RCC 7860 (cell line): ENCODE results near the gene MEAK7.
"Not testable (repeated sequence)": the region's sequence is repeated elsewhere in the genome, so short reads cannot be mapped to it uniquely, and the experiment has no call there.

Experiments used
- DNase-seq: peaks from one replicate; pipeline ENCODE4 v3.0.0-alpha.2; 2015; ENCODE audit warnings: low spot score
- FAIRE-seq: peaks from 2 replicates; lab custom pipeline; 2012; peaks lifted over from hg19 to GRCh38; lab: Jason Lieb, UNC

MEAK7 gene

GRCh38 chr16:84534815-84535214 lies 30.4 kb upstream of the MEAK7 start:
- DNase-seq (no peak), FAIRE-seq (no peak)

GRCh38 chr16:84532855-84533486 lies 28.5 kb upstream of the MEAK7 start:
- DNase-seq, result no peak

GRCh38 chr16:84532291-84532724 lies 27.8 kb upstream of the MEAK7 start:
- DNase-seq (peak; percentile 99), FAIRE-seq (peak; percentile 91)

More at GRCh38 chr16:84532855-84533486, 28.5 kb upstream of the MEAK7 start:
- FAIRE-seq, result no peak

GRCh38 chr16:84531671-84532111 lies 27.2 kb upstream of the MEAK7 start:
- FAIRE-seq (no peak), DNase-seq (peak; percentile 12)

- FAIRE-seq (no peak), DNase-seq (no peak)
Observed at GRCh38 chr16:84530590-84530989, 26.1 kb upstream of the MEAK7 start.

GRCh38 chr16:84529607-84530006 lies 25.1 kb upstream of the MEAK7 start:
- DNase-seq (no peak), FAIRE-seq (no peak)

- FAIRE-seq, result no peak
- DNase-seq, result no peak
Observed at GRCh38 chr16:84528322-84528721, 23.9 kb upstream of the MEAK7 start.

- DNase-seq (no peak), FAIRE-seq (no peak)
Observed at GRCh38 chr16:84527532-84528269, 23.2 kb upstream of the MEAK7 start.

- no peak for FAIRE-seq
- no peak for DNase-seq
Observed at GRCh38 chr16:84526794-84527531, 22.5 kb upstream of the MEAK7 start.

- FAIRE-seq, result not testable (repeated sequence)
Observed at GRCh38 chr16:84524941-84525581, 20.6 kb upstream of the MEAK7 start.

GRCh38 chr16:84524346-84524920 lies 20.0 kb upstream of the MEAK7 start:
- DNase-seq (no peak), FAIRE-seq (no peak)

More at GRCh38 chr16:84524941-84525581, 20.6 kb upstream of the MEAK7 start:
- not testable (repeated sequence) for DNase-seq

GRCh38 chr16:84521497-84521770 lies 17.0 kb upstream of the MEAK7 start:
- FAIRE-seq, result no peak

GRCh38 chr16:84520725-84521496 lies 16.5 kb upstream of the MEAK7 start:
- FAIRE-seq, result no peak
- no peak for DNase-seq

More at GRCh38 chr16:84521497-84521770, 17.0 kb upstream of the MEAK7 start:
- no peak for DNase-seq

GRCh38 chr16:84519855-84520254 lies 15.4 kb upstream of the MEAK7 start:
- DNase-seq (no peak), FAIRE-seq (no peak)

- DNase-seq (no peak), FAIRE-seq (no peak)
Observed at GRCh38 chr16:84518804-84519341, 14.4 kb upstream of the MEAK7 start.

- not testable (repeated sequence) for FAIRE-seq
- DNase-seq, result peak; percentile 80
Observed at GRCh38 chr16:84518220-84518619, 13.8 kb upstream of the MEAK7 start.

GRCh38 chr16:84517366-84517765 lies 12.9 kb upstream of the MEAK7 start:
- DNase-seq (no peak), FAIRE-seq (no peak)

GRCh38 chr16:84514874-84515835 lies 10.7 kb upstream of the MEAK7 start:
- no peak for DNase-seq

More at GRCh38 chr16:84514874-84515835, 10.7 kb upstream of the MEAK7 start:
- no peak for FAIRE-seq
